ENCODE data around the gene SSMEM1.

DNA sequence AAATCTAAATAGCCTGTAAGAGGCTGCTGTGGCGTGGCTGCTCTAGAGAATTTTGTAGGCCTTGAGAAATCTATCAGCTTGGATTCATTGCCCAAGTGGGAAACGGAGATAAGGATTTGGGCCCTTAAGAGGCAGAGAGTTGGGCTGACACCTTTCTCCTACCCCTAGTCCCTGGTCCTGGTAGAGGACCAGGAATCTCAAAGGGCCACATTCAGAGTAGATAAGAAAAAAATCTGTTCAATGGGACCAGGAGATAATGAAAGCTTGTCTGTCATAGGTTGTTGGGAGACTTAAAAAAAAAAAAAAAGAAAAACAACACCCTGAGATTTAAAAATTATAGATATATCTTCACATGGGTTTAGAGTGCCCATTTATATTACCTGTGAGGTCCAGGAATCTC, 20.3 kb upstream of the SSMEM1 start:
- TF ChIP-seq CTCF (IDR thresholded peaks at IDR 0.05), result no peak
- TF ChIP-seq POLR2A (IDR thresholded peaks at IDR 0.05), result no peak
